ENCODE measurements around the gene SRGAP1. TPM values are rescaled to one million over a fixed set of nuclear protein-coding genes. Genes with fewer than 3 reads are reported as not detected.

SRGAP1 gene
- total RNA-seq, 1 experiment from 2014 or later, result 65.0 TPM

DNA sequence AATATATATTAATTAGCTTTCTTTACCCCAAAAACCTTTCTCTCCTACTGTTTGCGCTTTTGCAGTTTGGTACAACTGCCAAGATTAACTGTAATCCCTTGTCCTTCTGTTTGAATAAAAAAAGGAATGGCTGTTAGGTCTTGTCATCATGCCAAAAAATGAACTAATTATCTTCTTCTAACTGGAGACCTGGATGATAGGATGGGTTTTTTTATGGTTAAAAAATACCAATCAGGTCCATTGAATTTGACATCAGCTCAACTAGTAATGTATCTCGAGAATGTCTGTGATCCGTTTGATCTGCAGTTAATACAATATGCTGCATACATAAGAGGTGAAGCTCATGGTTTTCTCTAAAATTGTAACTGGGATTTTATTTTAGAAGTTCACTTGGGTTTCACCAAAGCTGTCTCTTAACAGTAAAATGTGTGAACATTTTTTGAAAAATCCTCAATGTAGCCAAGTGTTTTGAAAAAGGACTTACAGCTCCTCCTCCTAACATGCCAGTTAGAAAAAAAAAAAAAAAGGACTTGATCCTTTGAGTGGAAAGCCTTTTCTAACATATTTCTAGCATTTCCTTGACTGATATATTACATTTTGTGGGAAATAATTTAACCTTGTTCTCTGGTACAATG, 96.8 kb downstream of the SRGAP1 start:
- Mint-ChIP-seq H3K27me3 (ENCODE audit: insufficient read depth, unreplicated experiment) (no peaks in the 10 kb centered on the region), H3K4me1 (ENCODE audit: insufficient read depth, unreplicated experiment) (peaks cover 27% of the 10 kb centered on the region), H3K9me3 (ENCODE audit: unreplicated experiment) (peaks cover 6% of the 10 kb centered on the region), H3K27ac (ENCODE audit: low read depth, unreplicated experiment) (peak overlapping the region; percentile 70), H3K4me3 (ENCODE audit: unreplicated experiment) (no peak overlapping the region), H3K36me3 (ENCODE audit: insufficient read depth, unreplicated experiment) (peaks cover 36% of the 10 kb centered on the region)
- TF ChIP-seq, protein P1, sequence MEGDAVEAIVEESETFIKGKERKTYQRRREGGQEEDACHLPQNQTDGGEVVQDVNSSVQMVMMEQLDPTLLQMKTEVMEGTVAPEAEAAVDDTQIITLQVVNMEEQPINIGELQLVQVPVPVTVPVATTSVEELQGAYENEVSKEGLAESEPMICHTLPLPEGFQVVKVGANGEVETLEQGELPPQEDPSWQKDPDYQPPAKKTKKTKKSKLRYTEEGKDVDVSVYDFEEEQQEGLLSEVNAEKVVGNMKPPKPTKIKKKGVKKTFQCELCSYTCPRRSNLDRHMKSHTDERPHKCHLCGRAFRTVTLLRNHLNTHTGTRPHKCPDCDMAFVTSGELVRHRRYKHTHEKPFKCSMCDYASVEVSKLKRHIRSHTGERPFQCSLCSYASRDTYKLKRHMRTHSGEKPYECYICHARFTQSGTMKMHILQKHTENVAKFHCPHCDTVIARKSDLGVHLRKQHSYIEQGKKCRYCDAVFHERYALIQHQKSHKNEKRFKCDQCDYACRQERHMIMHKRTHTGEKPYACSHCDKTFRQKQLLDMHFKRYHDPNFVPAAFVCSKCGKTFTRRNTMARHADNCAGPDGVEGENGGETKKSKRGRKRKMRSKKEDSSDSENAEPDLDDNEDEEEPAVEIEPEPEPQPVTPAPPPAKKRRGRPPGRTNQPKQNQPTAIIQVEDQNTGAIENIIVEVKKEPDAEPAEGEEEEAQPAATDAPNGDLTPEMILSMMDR (IDR thresholded peaks at IDR 0.05; ENCODE audit: unreplicated experiment), result no peak
- CTCF ChIA-PET, result interaction anchor here (0.7 to 1.0 kb wide), 2 partner anchors 27 to 98 kb away, joined by 3 read pairs; no protein-coding TSS in a partner anchor
- no TSS peak for BruUV-seq (replicated peaks)
- DNase-seq (ENCODE audit: unreplicated experiment), result no peak
- POLR2A ChIA-PET, result interaction anchor here (0.7 to 1.9 kb wide), 5 partner anchors 9 to 26 kb away, joined by 3 to 8 read pairs (median 5); no protein-coding TSS in a partner anchor
- intact Hi-C loops (cut with micrococcal nuclease), result no loop called here

- Mint-ChIP-seq H3K9me3 (ENCODE audit: unreplicated experiment) (peaks cover 6% of the 10 kb centered on the region), H3K27me3 (ENCODE audit: insufficient read depth, unreplicated experiment) (no peaks in the 10 kb centered on the region), H3K4me3 (ENCODE audit: unreplicated experiment) (no peak overlapping the region), H3K4me1 (ENCODE audit: insufficient read depth, unreplicated experiment) (peaks cover 27% of the 10 kb centered on the region), H3K36me3 (ENCODE audit: insufficient read depth, unreplicated experiment) (peaks cover 33% of the 10 kb centered on the region), H3K27ac (ENCODE audit: low read depth, unreplicated experiment) (peak overlapping the region; percentile 70)
- POLR2A ChIA-PET, result interaction anchor here (1.7 to 1.9 kb wide), 3 partner anchors 10 to 24 kb away, joined by 4 to 7 read pairs (median 4); no protein-coding TSS in a partner anchor
- no peak for DNase-seq (ENCODE audit: unreplicated experiment)
- BruUV-seq (replicated peaks), result no TSS peak
- TF ChIP-seq, protein P1 (IDR thresholded peaks at IDR 0.05; ENCODE audit: unreplicated experiment), result no peak
- intact Hi-C loops (cut with micrococcal nuclease), result no loop called here
- CTCF ChIA-PET, result no interaction called here
Observed at GRCh38 chr12:63941879-63942278, 97.4 kb downstream of the SRGAP1 start.

- CTCF ChIA-PET, result interaction anchor here (1.0 kb wide), 1 partner anchor 239 kb away, joined by 3 read pairs; no protein-coding TSS in a partner anchor
- intact Hi-C loops (cut with micrococcal nuclease), result no loop called here
Observed at GRCh38 chr12:63942464-63943241, 98.2 kb downstream of the SRGAP1 start.

More at GRCh38 chr12:63942464-63943241, 98.2 kb downstream of the SRGAP1 start:
- peak overlapping the region; percentile 70 for H3K27ac Mint-ChIP-seq (ENCODE audit: low read depth, unreplicated experiment)
- H3K27me3 Mint-ChIP-seq (ENCODE audit: insufficient read depth, unreplicated experiment), result no peaks in the 10 kb centered on the region
- peaks cover 6% of the 10 kb centered on the region for H3K9me3 Mint-ChIP-seq (ENCODE audit: unreplicated experiment)
- peaks cover 27% of the 10 kb centered on the region for H3K4me1 Mint-ChIP-seq (ENCODE audit: insufficient read depth, unreplicated experiment)
- peaks cover 33% of the 10 kb centered on the region for H3K36me3 Mint-ChIP-seq (ENCODE audit: insufficient read depth, unreplicated experiment)
- no TSS peak for BruUV-seq (replicated peaks)
- TF ChIP-seq, protein P1 (IDR thresholded peaks at IDR 0.05; ENCODE audit: unreplicated experiment), result no peak
- DNase-seq (ENCODE audit: unreplicated experiment), result no peak
- H3K4me3 Mint-ChIP-seq (ENCODE audit: unreplicated experiment), result no peak overlapping the region
- POLR2A ChIA-PET, result interaction anchor here (0.9 to 2.7 kb wide), 5 partner anchors 12 to 58 kb away, joined by 4 to 21 read pairs (median 4); no protein-coding TSS in a partner anchor
